ENCODE measurements around the gene RIMS1.

RIMS1 gene

DNA sequence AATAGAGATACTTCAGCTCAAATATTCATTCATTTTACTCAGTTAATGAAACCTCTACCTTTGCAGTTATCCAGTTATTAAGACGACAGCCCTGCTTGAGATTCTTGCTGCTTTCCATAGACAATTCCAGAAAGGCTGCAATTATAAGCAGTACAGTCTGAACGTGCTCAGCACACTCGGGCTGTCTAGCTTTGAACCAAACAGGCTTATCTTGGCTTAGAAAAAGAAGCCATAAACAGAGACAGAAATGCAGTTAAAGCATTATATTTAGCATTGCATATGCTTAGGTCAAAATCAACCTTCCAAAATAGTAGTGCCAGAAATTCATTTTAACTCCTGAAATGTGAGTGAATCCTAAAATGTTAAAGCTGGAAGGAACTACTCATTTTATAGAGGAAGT lies 531.4 kb downstream of the RIMS1 start:
- DNase-seq, result no peak

DNA sequence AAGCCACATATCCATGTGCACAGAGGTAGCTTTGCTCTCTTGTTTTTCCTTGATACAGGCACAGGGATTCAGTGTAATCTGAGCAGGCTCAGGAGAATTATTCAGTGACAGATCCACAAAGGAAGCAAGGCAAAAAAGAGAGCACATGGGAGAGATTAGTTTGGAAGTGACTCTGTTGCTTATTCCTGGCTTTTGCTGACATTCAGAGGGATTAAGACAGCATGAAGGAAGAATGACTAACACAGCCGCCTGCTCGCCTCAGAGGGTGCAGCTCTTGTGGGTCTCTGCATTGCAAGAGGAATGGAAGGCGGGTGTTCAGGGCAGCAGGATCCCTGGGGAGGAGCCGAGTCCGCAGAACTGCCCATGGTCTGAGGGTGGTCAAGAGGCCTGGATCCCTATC lies 532.1 kb downstream of the RIMS1 start:
- DNase-seq, result no peak

DNA sequence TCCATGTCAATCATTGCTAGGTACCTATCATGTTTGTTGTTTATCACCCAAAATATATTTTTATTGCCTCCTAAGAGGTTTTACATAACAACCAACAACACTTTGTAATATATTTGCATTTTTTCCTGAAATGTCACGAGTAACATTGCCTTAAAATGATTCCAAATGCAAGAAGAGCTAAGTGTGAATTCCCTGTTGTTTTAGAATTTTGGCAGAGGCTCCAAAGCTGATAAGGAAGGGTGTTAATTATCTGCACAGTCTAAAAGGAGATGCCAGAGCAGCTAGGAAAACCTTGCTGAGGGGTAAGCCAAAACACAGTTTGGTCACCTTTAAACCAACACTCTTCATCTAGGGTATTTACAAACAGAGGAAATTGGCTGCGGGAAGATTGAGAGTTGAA lies 533.6 kb downstream of the RIMS1 start:
- no peak for DNase-seq

DNA sequence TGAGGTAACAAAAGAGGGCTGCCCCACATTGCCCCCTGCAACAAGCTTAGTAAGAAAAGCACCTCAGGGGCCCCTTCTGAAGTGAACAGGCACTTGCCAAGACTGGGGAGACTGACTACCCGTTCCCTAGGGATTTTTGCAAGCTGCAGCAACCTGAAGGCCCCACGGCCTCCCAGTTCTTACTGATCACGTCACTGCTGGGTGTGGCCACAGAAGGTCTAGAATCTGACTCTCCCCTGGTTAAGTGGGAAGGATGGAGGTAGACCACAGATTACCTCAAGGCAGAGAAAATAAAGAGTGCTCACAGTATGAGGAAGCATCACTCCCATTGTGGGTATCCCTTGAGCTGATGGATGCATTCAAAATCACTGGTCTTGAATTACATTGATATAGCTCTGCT lies 534.1 kb downstream of the RIMS1 start:
- DNase-seq, result no peak

DNA sequence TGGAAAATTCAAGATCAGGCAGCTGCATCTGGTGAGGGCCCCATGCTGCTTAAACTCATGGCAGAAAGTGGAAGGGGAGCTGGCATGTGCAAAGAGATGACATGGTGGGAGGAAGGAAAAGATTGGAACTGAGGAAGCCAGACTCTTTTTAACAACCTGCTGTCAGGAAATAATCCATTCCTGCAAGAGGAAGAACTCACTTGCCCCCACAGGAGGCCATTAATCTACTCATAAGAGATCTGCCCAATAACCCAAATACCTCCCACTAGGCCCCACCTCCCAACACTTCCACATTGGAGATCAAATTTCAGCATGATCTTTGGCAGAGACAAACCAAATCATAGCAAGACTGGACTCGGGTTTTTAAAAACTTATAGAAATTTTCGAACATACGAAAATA lies 535.0 kb downstream of the RIMS1 start:
- no peak for DNase-seq

DNA sequence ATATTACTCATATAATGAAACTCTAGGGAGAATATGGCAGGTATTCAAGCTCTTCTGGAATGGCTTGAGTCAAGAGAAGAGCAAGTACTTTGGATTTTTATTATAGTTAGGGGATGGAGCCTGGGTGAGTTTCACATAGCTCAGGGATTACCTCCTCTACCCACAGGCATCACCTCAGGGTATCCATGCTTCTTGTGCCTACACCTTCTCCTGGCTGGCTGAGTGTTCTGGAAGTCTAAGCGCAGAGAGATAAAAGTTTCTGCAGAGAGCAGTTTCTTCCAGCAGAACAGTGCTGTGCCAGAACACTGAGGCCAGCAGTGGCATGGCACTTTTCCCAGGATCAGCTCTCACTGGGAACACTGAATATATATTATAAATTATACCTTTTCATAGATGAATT lies 535.8 kb downstream of the RIMS1 start:
- DNase-seq, result peak; percentile 96

DNA sequence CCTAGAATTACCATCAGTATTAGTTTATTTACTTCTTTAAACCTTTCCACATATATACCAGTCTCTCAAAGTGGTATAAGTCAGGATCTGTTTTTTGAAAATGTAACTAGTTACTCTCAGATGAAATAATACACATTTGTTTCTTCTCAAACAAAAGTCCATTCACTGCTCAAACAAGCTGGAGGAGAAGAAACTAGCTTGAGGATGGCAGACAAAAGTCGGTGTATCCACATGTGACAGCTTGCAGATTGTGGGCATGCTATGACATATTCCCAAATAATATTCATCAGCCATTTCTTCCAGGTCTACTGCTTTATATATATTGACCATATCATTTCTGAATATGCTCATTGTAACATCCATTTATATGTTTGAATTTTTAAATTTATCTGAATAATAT lies 538.1 kb downstream of the RIMS1 start:
- DNase-seq, result no peak

DNA sequence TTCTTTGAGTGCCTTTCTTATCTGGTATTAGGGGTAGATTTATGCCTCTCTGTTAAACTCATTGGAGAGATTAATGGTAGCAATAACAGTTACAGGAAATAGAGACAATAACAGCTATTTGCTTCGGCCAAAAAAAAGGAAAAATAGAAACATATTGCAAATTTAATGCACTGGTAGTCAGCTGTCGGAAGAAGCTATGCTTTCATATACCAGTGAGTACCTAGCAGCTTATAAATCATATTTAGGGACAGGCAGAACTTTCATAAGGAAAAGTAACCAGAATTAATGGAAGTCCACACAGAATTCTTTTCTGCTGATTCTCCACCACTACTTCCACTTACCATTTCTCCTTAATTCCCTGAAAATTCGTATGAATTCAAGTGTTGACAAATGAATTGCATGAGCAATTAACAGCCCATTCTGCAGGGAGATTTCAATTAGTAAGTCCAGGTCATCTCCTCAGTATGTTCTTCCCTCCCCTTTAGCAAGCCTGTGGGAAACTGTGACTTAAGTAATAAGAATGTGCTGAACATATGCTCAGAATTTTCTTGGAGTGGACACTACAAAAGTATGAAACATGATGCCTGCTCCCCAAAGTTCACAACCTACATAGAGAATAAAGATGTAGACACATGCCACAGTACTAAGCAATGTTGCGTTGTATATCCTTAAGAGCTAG lies 538.8 kb downstream of the RIMS1 start:
- DNase-seq, result peak; percentile 76

DNA sequence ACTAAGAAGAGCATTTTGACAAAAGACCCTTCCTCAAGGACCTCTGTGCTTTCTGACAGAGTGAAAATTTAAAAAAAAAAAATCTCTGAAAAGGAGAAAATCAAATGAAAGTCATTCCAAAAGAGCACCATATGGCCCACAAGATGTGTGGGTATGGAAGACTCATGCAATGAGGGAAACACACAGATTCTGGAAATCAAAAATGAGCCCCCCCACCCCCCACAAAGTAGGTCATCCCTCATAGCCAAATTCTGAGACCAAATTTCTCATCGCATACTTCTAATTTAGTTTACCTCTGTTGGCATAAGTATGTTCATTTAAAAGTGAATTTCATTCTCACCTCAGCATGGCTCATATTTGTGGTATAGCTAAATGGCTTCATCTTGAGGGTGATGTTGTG lies 554.3 kb downstream of the RIMS1 start:
- no peak for DNase-seq

DNA sequence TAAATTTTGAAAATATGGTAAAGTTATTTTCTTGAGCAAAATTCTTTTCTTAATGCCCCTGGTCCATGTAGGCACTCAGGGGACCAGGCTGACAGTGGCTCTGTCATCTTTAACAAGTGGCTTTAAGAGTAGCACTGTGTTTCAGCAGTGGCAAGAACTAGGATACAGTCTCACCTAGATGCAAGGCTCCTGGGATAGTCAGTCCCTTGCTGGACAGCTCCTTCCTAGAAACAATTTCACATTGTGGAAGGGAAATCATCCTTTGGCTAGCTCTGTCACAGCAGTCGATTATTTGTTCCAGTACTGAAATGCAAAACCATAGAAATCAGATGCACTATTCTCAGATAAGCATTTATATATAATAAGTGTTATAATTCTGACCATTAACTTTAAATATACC lies 560.1 kb downstream of the RIMS1 start:
- no peak for DNase-seq

Measured in NCI-H226 (cell line).